ENCODE data around the gene SCD5.

Gene SCD5

DNA sequence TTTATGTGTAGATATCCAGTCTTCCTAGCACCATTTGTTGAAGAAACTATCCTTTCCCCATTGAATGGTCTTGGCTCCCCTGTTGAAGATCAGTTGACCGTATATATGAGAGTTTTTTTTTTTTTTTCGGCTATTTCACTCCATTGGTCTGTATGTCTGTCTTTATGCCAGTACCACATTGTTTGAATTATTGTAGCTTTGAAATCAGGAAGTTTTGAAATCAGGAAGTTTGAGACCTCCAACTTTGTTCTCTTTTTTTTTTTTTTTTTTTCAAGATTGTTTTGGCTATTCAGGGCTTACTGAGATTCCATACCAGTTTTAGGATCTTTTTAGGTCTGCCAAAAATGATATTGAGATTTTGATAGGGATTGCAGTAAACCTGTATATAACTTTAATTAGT lies 4.3 kb upstream of the SCD5 start:
- TF ChIP-seq REST (IDR thresholded peaks at IDR 0.05; ENCODE audit: insufficient read depth in 1 of 2, low read depth in 2 of 2, low read length in 2 of 2) (no peak), TAF1 (IDR thresholded peaks at IDR 0.05; ENCODE audit: borderline replicate concordance, insufficient read depth, low read length) (no peak), FOXP2 (optimal IDR thresholded peaks at IDR 0.05; ENCODE audit: borderline replicate concordance, extremely low read depth, extremely low read length, insufficient read depth) (no peak), SIN3A (IDR thresholded peaks at IDR 0.05; ENCODE audit: borderline replicate concordance, insufficient read depth, low read length) (no peak)

GRCh38 chr4:82801910-82802521 lies 3.4 kb upstream of the SCD5 start:
- no peak for TF ChIP-seq SIN3A (IDR thresholded peaks at IDR 0.05; ENCODE audit: borderline replicate concordance, insufficient read depth, low read length)

DNA sequence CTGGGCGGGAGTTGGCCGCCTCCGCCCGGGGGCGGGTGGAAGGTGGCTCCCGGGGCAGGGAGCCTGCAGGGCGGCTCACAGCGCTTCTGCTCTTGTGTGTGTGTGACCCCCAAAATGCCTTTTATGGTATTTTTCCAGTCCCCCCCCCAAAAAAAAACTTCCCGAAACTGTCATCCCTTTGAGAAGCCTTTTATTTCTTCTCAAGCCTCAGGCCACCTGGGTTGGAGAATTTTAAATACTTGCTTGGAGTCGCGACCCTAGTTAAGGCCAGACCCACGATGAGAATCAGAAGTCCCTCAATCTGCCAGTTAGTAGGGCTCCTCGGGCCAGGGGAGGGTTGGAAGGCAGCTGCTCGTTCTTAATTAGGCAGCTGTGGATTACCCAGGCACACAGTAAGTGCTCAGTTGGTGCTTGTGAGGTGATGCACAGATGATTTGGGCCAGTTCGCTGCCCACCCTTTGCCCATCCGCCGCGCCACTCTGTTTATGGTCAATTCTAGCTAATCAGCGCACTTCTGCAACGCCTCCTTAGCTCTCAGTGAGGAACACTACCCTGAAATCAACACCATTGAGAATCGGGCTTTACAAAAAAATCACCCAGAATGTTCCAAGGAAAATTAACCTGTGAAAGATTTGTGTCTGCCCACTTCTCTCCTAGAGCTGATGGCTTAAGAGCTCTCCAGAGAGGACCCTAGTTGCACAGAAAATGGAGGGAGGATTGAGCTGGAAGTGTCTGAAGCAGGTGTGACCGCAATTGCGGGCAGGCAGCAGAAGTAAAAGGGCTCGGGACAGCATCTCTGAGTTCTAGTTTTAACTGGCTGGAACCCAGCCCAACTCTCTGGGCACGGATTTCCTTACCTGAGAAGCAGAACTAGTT lies 648 bp upstream of the SCD5 start:
- TF ChIP-seq SIN3A (IDR thresholded peaks at IDR 0.05; ENCODE audit: borderline replicate concordance, insufficient read depth, low read length), result no peak

DNA sequence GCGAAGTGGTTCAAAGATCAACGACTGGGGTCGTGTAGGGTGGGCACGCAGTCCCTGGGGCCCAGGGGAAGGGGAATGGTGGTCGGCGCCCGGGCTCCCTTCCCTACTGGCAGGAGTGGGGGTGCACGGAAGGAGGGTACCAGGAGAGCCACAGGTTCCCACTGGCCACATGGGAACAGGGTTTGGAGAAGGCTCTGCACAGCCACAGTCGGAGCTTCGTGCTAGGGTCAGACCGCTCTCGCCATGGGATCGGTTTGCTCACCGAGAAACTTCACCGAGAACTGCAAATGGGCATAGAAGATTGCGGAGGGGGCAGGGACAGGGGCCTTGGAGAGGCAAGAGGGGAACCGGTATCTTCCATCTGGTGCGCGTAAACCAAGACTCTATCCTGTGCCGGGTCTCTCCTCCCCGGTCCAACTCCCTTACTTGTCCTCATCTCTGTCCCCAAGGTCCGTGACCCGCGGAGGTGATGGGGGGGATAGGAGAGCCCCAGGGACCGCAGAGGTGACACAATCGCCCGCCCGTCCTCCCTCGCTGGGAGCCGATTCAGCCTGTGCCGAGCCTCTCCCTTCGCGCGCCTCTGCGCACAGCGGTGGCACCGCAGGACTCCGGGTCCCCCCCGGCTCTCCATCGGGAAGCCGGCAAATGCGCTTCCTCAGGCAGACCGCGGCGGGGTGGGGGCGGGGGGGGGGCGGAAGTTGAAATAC lies 1.0 kb downstream of the SCD5 start:
- TF ChIP-seq REST (IDR thresholded peaks at IDR 0.05; ENCODE audit: insufficient read depth in 1 of 2, low read depth in 2 of 2, low read length in 2 of 2) (no peak), TAF1 (IDR thresholded peaks at IDR 0.05; ENCODE audit: borderline replicate concordance, insufficient read depth, low read length) (no peak), POLR2AphosphoS5 (IDR thresholded peaks at IDR 0.05; ENCODE audit: low read depth, low read length) (no peak), FOXP2 (optimal IDR thresholded peaks at IDR 0.05; ENCODE audit: borderline replicate concordance, extremely low read depth, extremely low read length, insufficient read depth) (no peak), SIN3A (IDR thresholded peaks at IDR 0.05; ENCODE audit: borderline replicate concordance, insufficient read depth, low read length) (no peak)

DNA sequence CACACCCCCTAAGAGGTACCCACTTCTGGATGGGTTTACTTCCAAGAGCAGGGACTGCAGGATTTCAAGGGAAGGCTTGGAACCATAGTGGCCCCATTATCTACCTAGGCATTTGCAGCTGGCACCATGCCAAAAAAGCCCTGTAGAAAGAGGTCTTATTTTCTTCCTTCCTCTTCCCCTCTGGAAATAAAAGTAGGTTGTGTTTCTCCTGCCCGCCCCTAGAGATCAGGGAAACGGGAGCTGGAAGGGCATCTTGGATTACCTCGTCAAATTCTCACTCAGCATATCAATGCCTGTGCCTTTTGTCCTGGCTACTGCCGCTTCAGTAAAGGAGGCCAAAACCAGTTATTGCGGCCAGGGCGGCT lies 1.6 kb downstream of the SCD5 start:
- TF ChIP-seq FOXP2 (optimal IDR thresholded peaks at IDR 0.05; ENCODE audit: borderline replicate concordance, extremely low read depth, extremely low read length, insufficient read depth), result no peak
- TF ChIP-seq REST (IDR thresholded peaks at IDR 0.05; ENCODE audit: insufficient read depth in 1 of 2, low read depth in 2 of 2, low read length in 2 of 2), result no peak
- TF ChIP-seq SIN3A (IDR thresholded peaks at IDR 0.05; ENCODE audit: borderline replicate concordance, insufficient read depth, low read length), result no peak
- TF ChIP-seq TAF1 (IDR thresholded peaks at IDR 0.05; ENCODE audit: borderline replicate concordance, insufficient read depth, low read length), result no peak
- TF ChIP-seq POLR2AphosphoS5 (IDR thresholded peaks at IDR 0.05; ENCODE audit: low read depth, low read length), result no peak

Data from PFSK-1 (cell line).